Measurements from ENCODE around the gene METTL3. TPM values are rescaled to one million over a fixed set of nuclear protein-coding genes. Genes with fewer than 3 reads are reported as not detected.
"Not testable (repeated sequence)": the region's sequence is repeated elsewhere in the genome, so short reads cannot be mapped to it uniquely, and the experiment has no call there.

Gene METTL3
- 27.3 TPM for total RNA-seq
- long read RNA-seq, transcript METTL3-201 (11 exons, 2,015 nt): major isoform, 30 of 51 reads
- long read RNA-seq, partial matches to known transcripts: 11 of 51 reads
- long read RNA-seq, other reads (novel, unspliced or antisense): 8 of 51 reads

DNA sequence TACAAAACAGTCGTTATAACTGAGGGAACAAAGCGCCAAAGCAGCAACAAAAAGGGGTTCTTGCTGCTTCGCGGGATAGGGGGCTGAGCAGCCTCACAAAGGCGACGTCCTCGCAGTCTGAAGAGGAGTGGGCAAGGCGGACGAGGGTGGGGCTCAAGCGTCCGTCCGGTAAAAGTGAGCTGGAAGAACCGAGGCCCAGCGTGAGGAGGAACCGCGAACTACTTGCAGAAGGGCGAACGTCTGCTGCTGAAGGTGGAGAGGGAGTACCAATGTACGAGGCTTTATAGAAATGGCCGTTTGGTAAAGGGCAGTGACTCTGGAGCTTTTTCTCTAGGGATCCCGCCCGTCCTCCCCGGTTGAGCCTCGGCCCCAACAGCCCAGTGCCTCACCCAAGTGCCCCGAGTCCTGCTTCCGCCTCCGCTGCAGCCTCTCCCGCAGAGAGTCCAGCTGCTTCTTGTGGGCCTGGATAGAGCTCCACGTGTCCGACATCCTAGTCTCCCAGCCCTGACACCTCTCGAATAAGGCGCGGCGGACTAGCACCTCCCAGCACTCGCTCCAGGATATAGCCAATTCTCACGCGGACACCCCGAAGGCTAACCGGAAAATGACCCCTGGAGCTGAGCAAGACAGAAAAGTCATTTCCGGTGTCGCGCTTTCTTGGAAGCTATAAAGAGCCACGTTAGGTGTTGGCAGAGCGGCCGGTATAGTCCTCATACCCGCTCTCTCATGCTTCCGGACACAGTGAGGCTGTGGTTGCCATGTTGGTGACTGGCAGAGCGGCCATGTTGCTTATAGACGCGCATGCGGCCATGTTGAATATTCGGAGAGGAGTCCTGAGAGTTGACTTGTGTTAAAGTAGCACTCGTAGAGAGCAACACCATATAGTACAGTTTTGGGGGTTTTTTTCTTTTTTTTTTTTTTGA lies at the start of gene METTL3:
Gene METTL3 (minus strand): TSS at position 606 of the 923 bp plus-strand sequence. CDS start 117 bp downstream, at position 489.
- DNase-seq (peak; percentile 97), ATAC-seq (peak; percentile 99)
- intact Hi-C loops (cut with micrococcal nuclease): no loop called here

DNA sequence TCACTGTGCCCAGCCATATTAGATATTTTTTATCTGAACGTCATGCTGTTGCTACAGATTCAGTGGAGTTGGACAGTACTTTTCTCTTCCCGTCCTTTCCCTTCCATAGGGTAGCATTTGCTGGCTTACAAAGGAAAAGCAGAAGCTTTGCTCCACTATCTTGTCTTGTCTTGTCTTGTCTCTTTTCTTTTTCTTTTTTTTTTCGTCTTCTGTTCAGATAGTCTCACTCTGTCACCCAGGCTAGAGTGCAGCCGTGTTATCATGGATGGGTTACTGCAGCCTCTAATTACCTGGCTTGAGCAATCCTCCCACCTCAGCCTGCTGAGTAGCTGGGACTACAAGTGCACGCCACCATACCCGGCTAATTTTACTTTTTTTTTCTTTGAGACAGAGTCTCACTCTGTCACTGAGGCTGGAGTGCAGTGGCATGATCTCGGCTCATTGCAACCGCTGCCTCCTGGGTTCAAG lies 47.6 kb upstream of the METTL3 start:
- no peak for ATAC-seq
- DNase-seq: no peak
- intact Hi-C loops (cut with micrococcal nuclease): no loop called here

- ATAC-seq: peak; percentile 83
- DNase-seq: peak; percentile 55
- intact Hi-C loops (cut with micrococcal nuclease): no loop called here
Observed at GRCh38 chr14:21557084-21557901, 46.2 kb upstream of the METTL3 start.

- intact Hi-C loops (cut with micrococcal nuclease): no loop called here
Observed at GRCh38 chr14:21556378-21557083, 45.4 kb upstream of the METTL3 start.

DNA sequence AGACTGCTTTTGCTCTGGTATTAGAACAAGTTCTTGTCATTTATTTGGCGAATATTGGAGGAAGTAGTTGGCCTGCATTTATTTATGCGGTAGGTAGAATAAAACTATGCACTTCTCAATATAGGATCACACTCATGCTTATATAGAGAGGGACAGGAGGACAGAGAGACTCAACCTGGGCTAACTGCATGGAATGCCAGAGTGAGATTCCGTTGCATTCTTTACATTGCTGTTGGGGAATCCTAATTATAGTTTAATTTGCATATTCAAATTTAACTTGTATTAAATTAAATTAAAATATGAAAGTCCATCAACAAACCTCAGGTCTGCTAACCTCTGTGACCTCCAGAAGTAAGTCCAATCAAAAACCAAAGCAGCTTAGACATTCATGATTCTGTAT lies 42.1 kb upstream of the METTL3 start:
- no peak for DNase-seq
- no peak for ATAC-seq
- intact Hi-C loops (cut with micrococcal nuclease): no loop called here

More at GRCh38 chr14:21556378-21557083, 45.4 kb upstream of the METTL3 start:
- no peak for DNase-seq
- ATAC-seq: no peak

- intact Hi-C loops (cut with micrococcal nuclease); ATAC-seq; DNase-seq: not testable (repeated sequence)
Observed at GRCh38 chr14:21544588-21544987, 33.4 kb upstream of the METTL3 start.

DNA sequence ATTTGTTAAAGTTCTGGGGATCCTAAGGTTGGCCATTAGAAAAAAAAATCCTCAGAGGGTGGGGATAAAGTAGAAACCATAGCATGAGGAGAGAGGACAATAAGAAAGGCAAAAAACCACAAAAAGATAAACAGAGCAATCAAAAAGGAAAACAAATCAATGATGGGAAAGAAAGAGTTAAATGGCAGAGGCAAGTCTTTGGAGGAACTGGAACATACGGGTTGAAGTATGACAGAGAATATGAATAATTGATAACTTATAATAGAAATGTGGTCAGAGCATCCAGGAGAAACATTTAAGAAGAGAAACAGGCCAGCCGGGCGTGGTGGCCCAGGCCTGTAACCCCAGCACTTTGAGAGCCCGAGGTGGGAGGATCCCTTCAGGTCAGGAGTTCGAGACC lies 32.8 kb upstream of the METTL3 start:
- intact Hi-C loops (cut with micrococcal nuclease): no loop called here
- DNase-seq (no peak), ATAC-seq (no peak)

DNA sequence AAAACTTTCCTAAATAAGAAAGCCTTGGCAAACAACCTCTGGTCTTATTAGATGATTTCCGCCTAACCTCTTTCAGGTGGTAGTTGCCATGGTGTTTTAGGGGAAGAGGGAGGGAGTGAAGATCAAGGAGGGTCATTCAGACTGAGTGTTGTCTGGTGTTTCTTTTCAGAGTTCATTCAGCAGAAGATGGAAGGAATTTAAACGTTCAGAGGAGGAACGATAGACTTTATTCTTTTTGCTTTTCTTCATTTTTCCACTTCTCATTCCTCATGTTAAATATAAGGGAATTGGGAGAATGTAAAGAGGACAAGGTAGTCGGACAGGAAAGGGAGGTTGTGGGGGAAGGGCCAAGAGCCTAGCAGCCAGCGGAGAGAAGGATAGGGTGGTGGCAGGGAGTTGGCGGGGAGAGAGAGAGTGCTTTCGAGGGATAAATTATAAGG lies 32.4 kb upstream of the METTL3 start:
- no peak for DNase-seq
- no peak for ATAC-seq
- intact Hi-C loops (cut with micrococcal nuclease): no loop called here

DNA sequence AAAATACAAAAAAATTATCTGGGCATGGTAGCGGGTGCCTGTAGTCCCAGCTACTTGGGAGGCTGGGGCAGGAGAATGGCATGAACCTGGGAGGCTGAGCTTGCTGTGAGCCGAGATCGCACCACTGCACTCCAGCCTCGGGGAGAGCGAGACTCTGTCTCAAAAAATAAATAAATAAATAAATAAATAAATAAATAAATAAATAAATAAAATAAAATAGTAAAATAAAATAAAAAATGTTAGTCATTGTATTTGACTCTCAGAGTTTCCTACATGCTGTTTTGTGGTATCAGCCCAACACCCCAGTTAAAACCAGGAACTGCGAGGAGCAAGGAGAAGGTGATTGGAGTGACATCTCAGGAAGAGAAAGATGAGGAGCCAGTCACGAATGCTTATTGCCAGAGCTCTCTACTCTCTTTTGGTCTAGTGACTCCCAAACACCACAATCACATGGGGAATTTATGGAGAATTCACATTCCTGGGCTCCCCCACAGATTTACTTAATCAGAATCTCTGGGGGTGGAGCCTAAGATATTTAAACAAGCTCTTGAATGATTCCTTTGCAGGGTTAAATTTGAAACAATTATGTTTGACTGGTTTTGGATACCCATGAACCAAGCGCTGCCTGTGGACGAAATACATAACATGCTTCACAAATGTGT lies 30.4 kb upstream of the METTL3 start:
- ATAC-seq (no peak), DNase-seq (no peak)
- intact Hi-C loops (cut with micrococcal nuclease): no loop called here

DNA sequence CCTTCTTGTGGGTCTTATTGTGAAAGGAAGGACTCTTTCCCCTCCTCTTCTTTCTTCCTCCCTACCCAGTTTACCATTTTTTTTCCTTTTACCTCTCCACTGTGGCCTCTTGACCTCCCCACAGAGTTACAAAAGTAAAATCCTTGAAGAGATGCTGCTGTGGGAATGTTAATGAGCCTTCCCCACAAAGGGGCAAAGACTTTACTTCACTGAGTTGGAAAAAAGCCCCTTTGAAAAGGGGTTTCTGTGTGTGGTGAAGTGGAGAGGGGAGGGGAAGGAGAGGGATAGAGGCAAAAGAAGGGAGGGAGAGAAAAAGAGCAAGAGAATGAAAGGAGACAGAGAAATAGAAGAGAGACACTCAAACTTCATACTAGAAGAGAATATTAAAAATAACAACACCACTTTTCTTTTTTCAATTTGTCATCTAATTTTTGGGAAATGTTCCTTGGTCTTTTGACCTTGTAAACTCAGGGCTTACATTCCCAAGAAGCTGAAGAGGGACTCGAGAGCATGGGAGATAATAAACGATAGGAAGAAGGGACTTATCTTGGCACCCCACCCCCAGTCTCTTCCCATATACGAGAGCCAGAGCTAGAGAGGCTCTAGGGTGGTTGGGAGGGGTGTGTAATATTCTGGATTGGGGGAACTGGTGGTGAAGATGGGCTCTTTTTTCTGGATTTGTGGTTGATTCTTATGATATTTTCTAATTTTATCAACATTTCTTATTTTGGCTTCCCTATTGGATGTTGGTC lies 28.2 kb upstream of the METTL3 start:
- DNase-seq (no peak), ATAC-seq (no peak)
- intact Hi-C loops (cut with micrococcal nuclease): no loop called here

GRCh38 chr14:21537090-21537424 lies 25.9 kb upstream of the METTL3 start:
- no peak for DNase-seq
- intact Hi-C loops (cut with micrococcal nuclease): no loop called here
- ATAC-seq: no peak

GRCh38 chr14:21536418-21537089 lies 25.4 kb upstream of the METTL3 start:
- DNase-seq (no peak), ATAC-seq (no peak)
- intact Hi-C loops (cut with micrococcal nuclease): no loop called here

DNA sequence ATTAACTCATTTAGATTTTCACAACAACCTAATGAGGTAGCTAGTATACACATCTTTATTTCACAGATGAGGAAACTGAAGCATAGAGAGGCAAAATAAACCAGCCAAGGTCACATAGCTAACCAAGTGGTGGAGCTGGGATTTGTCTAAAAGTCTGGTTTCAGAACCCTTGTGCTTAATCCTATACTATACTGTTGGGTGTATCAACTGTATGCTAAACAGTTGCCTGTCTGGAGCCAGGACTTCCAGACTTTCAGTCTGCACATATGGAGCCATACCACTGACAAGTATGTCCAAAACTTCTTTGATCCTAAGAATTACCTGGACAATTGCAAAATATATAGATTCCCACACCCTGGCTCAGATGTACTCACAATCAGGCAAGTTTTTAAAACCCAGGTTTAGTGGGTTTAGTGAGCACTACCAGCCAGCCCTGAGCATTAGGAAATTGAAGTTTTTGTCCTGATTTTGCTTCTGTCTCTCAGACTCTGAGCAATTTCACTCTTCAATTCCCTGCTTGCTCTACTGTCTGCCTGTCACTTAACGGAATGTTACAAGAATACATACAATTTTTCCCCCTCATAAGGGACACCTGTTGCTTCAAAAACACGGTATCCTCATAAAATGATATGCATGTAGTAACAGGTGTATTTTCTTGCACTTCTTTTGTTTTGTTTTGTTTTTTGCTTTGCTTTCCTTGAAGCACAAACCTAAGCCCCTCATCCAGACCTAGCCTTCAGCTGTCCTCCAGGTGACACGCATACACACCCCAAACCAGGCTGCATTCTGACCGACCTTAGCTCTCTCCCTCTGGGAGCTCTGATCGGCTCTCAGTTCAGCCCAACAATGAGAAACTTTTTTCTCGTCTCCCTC lies 24.6 kb upstream of the METTL3 start:
- DNase-seq (no peak), ATAC-seq (no peak)
- intact Hi-C loops (cut with micrococcal nuclease): no loop called here

DNA sequence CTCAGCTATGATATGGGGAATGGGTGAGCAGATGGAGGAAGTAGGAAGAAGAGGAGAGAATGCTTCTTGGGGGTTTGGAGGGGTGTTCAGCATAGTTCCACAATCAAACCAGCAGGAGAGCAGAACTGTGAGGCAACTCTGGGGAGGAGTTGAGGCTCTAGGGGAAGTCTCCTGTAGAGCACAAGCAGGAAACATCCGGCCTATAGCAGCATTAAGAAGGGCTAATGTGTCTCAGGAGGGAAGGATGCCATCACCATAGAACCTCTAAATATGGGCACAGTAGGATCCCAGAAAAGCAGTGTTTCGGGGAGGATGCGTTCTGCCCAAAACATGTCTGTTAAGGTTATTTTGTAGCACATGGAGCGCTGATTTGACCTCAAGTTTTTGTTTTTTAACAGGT lies 23.4 kb upstream of the METTL3 start:
- no peak for ATAC-seq
- intact Hi-C loops (cut with micrococcal nuclease): no loop called here
- DNase-seq: no peak

DNA sequence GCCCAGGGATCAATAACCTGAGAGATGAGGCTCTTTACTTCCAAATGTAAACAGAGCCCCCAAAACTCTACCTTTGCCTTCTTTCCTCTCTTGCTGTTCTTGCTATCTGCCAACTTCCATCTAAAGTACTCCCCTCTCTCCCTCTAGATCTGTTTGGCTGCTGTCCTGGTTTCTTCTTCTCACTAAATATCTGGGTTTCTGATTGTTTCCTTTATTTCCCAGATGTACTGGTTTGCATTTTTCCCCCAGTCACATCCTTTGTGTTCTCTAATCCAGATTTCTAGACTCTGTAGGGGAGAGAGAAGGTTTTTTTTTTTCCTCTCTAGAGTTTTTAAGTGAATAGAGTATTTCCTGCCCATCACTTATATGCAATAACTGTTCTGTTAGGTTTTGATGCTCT lies 22.2 kb upstream of the METTL3 start:
- ATAC-seq: no peak
- no peak for DNase-seq
- intact Hi-C loops (cut with micrococcal nuclease): no loop called here

- ATAC-seq: no peak
- intact Hi-C loops (cut with micrococcal nuclease): no loop called here
- no peak for DNase-seq
Observed at GRCh38 chr14:21529515-21529914, 18.4 kb upstream of the METTL3 start.
